Measurements from ENCODE around the gene NOB1.
A peak's percentile ranks its signal among the peaks of the same experiment; 100 is the strongest.
"Not testable (repeated sequence)": the region's sequence is repeated elsewhere in the genome, so short reads cannot be mapped to it uniquely, and the experiment has no call there.

NOB1 gene

GRCh38 chr16:69761983-69762813 is 7.5 kb upstream of the NOB1 start, which contains the start of gene WWP2:
Gene WWP2 (plus strand): TSS chr16:69762332. CDS start chr16:69787011, 24,679 bp downstream.
- DNase-seq (ENCODE audit: low spot score): peak; percentile 92

GRCh38 chr16:69757375-69757774 is 2.6 kb upstream of the NOB1 start:
- DNase-seq (ENCODE audit: low spot score): not testable (repeated sequence)

GRCh38 chr16:69756705-69757104 is 2.0 kb upstream of the NOB1 start:
- no peak for DNase-seq (ENCODE audit: low spot score)

GRCh38 chr16:69754143-69754468 is 620 bp downstream of the NOB1 start:
- no peak for DNase-seq (ENCODE audit: low spot score)

- DNase-seq (ENCODE audit: low spot score): no peak
Observed at GRCh38 chr16:69748694-69749345, 5.9 kb downstream of the NOB1 start.

- no peak for DNase-seq (ENCODE audit: low spot score)
Observed at GRCh38 chr16:69747115-69747514, 7.6 kb downstream of the NOB1 start.

- no peak for DNase-seq (ENCODE audit: low spot score)
Observed at GRCh38 chr16:69745959-69746358, 8.8 kb downstream of the NOB1 start.

GRCh38 chr16:69745232-69745612 is 9.5 kb downstream of the NOB1 start:
- no peak for DNase-seq (ENCODE audit: low spot score)

GRCh38 chr16:69744363-69745231 is 10.1 kb downstream of the NOB1 start:
- DNase-seq (ENCODE audit: low spot score): no peak

GRCh38 chr16:69741951-69742904 is 12.5 kb downstream of the NOB1 start:
- DNase-seq (ENCODE audit: low spot score): no peak

GRCh38 chr16:69741519-69741918 is 13.2 kb downstream of the NOB1 start:
- no peak for DNase-seq (ENCODE audit: low spot score)

GRCh38 chr16:69732101-69732500 is 22.6 kb downstream of the NOB1 start:
- DNase-seq (ENCODE audit: low spot score): no peak

GRCh38 chr16:69731280-69731679 is 23.4 kb downstream of the NOB1 start:
- DNase-seq (ENCODE audit: low spot score): not testable (repeated sequence)

GRCh38 chr16:69729030-69729429 is 25.7 kb downstream of the NOB1 start:
- not testable (repeated sequence) for DNase-seq (ENCODE audit: low spot score)

- DNase-seq (ENCODE audit: low spot score): no peak
Observed at GRCh38 chr16:69727916-69728270, 26.8 kb downstream of the NOB1 start.

- DNase-seq (ENCODE audit: low spot score): peak; percentile 80
Observed at GRCh38 chr16:69726313-69727060, 28.2 kb downstream of the NOB1 start, which contains the start of gene NQO1. Gene NQO1 (minus strand): TSS chr16:69726560. CDS start chr16:69726439, 121 bp downstream.

GRCh38 chr16:69725480-69726312 is 29.0 kb downstream of the NOB1 start:
- DNase-seq (ENCODE audit: low spot score): no peak

- DNase-seq (ENCODE audit: low spot score): no peak
Observed at GRCh38 chr16:69724981-69725479, 29.7 kb downstream of the NOB1 start.

GRCh38 chr16:69724414-69724873 is 30.3 kb downstream of the NOB1 start:
- DNase-seq (ENCODE audit: low spot score): no peak
